ENCODE results near the gene PACS2. TPM values are rescaled to one million over a fixed set of nuclear protein-coding genes. Genes with fewer than 3 reads are reported as not detected.

The PACS2 gene
- total RNA-seq, 1 experiment from 2014 or later = 100 TPM

GRCh38 chr14:105376521-105377440 lies 62.2 kb downstream of the PACS2 start:
- TF ChIP-seq ZNF425 (CRISPR knock-in tag; conservative IDR thresholded peaks at IDR 0.05) (no peak), ZBTB43 (CRISPR knock-in tag; IDR thresholded peaks at IDR 0.05) (0 out of 2 replicates have a peak, but pooled peaks have one; percentile 28), JAZF1 (CRISPR knock-in tag; IDR thresholded peaks at IDR 0.05) (no peak), ZNF423 (CRISPR knock-in tag; IDR thresholded peaks at IDR 0.05) (no peak), HMGA2 (CRISPR knock-in tag; IDR thresholded peaks at IDR 0.05) (no peak), NFE2L1 (CRISPR knock-in tag; IDR thresholded peaks at IDR 0.05) (no peak)
- Mint-ChIP-seq H3K27me3 (ENCODE audit: low read depth) (peaks cover 15% of the 10 kb centered on the region), H3K4me3 (no peak overlapping the region), H3K36me3 (peaks cover 17% of the 10 kb centered on the region), H3K4me1 (peaks cover 11% of the 10 kb centered on the region), H3K27ac (no peak overlapping the region), H3K9me3 (peaks cover 11% of the 10 kb centered on the region)
- ChIA-PET CTCF (interaction anchor here (0.6 to 3.5 kb wide), 10 partner anchors 12 to 181 kb away, joined by 3 to 11 read pairs (median 5); no protein-coding TSS in a partner anchor), POLR2A (no interaction called here)
- DNase-seq (ENCODE audit: low spot score) (peak; percentile 51), ATAC-seq (peak; percentile 68)

- ATAC-seq (peak; percentile 67), DNase-seq (ENCODE audit: low spot score) (peak; percentile 35)
- H3K9me3 Mint-ChIP-seq = peaks cover 11% of the 10 kb centered on the region
Observed at GRCh38 chr14:105377555-105378182, 63.1 kb downstream of the PACS2 start.

More at GRCh38 chr14:105377555-105378182, 63.1 kb downstream of the PACS2 start:
- Mint-ChIP-seq H3K36me3 (peaks cover 22% of the 10 kb centered on the region), H3K27me3 (ENCODE audit: low read depth) (peaks cover 15% of the 10 kb centered on the region), H3K4me1 (peaks cover 11% of the 10 kb centered on the region), H3K27ac (no peak overlapping the region), H3K4me3 (no peak overlapping the region)
- ChIA-PET CTCF (interaction anchor here (0.6 to 3.5 kb wide), 17 partner anchors 12 to 209 kb away, joined by 3 to 11 read pairs (median 3); partner anchors contain the start of gene JAG2), POLR2A (no interaction called here)
- TF ChIP-seq ZNF281 (CRISPR knock-in tag; IDR thresholded peaks at IDR 0.05) = no peak
- no peak for TF ChIP-seq EMX1 (CRISPR knock-in tag; IDR thresholded peaks at IDR 0.05)
- TF ChIP-seq ERG (CRISPR knock-in tag; IDR thresholded peaks at IDR 0.05) = no peak
- no peak for TF ChIP-seq ZBTB43 (CRISPR knock-in tag; IDR thresholded peaks at IDR 0.05)
- no peak for TF ChIP-seq ZNF396 (CRISPR knock-in tag; IDR thresholded peaks at IDR 0.05; ENCODE audit: borderline replicate concordance)
- TF ChIP-seq CTCF (IDR thresholded peaks at IDR 0.05) = peak; percentile 18; the same call in 1 of the 2 replicates
- 0 out of 2 replicates have a peak, but pooled peaks have one; percentile 66 for TF ChIP-seq ZNF121 (CRISPR knock-in tag; IDR thresholded peaks at IDR 0.05)
- no peak for TF ChIP-seq ZNF219 (CRISPR knock-in tag; IDR thresholded peaks at IDR 0.05; ENCODE audit: borderline replicate concordance)
- no peak for TF ChIP-seq TP53 (CRISPR knock-in tag; IDR thresholded peaks at IDR 0.05)
- no peak for TF ChIP-seq STAT6 (CRISPR knock-in tag; conservative IDR thresholded peaks at IDR 0.05; ENCODE audit: low read depth)
